GM23338 (cell line): ENCODE results near the gene SLIT1. TPM values are rescaled to one million over a fixed set of nuclear protein-coding genes. Genes with fewer than 3 reads are reported as not detected.

Experiments used
- ATAC-seq: fragments of 200-7000 bp; cut with Tn5 transposase; 3 replicates; pipeline ENCODE4 v1.9.1; 2020
- DNase-seq: peaks from one replicate; pipeline ENCODE4 v3.0.0-alpha.2; 2015; ENCODE audit warnings: low spot score
- H2AFZ ChIP-seq: fragments of 200-600 bp; sonication (generic); 2 replicates; pipeline ENCODE4 v1.8.0; 2016; ENCODE audit warnings: antibody characterized with exemption, mild to moderate bottlenecking, moderate library complexity
- H3F3A ChIP-seq: fragments of 200-600 bp; sonication (generic); replicated peaks from 2 replicates; pipeline ENCODE4 v1.8.0; 2017; ENCODE audit warnings: antibody characterized with exemption, mixed run types, low read depth
- H3K27ac ChIP-seq: fragments of 200-600 bp; sonication (generic); 2 replicates; pipeline ENCODE4 v1.6.1; 2016; ENCODE audit warnings: low read depth
- H3K27me3 ChIP-seq: fragments of 200-600 bp; sonication (generic); 2 replicates; pipeline ENCODE4 v1.8.0; 2016; ENCODE audit warnings: mild to moderate bottlenecking, mixed run types, moderate library complexity; ENCODE audit not compliant: insufficient read depth
- H3K36me3 ChIP-seq: fragments of 200-600 bp; sonication (generic); 2 replicates; pipeline ENCODE4 v1.8.0; 2016; ENCODE audit warnings: mild to moderate bottlenecking; ENCODE audit not compliant: insufficient read depth
- H3K4me1 ChIP-seq: fragments of 200-600 bp; sonication (generic); 2 replicates; pipeline ENCODE4 v1.8.0; 2016; ENCODE audit warnings: mild to moderate bottlenecking, moderate library complexity; ENCODE audit not compliant: insufficient read depth
- H3K4me2 ChIP-seq: fragments of 200-600 bp; sonication (generic); 2 replicates; pipeline ENCODE4 v1.7.1; 2017; ENCODE audit warnings: mixed run types
- H3K4me3 ChIP-seq: fragments of 200-600 bp; sonication (generic); 2 replicates; pipeline ENCODE4 v1.6.1; 2016; ENCODE audit warnings: mixed run types
- H3K79me2 ChIP-seq: fragments of 200-600 bp; sonication (generic); replicated peaks from 2 replicates; pipeline ENCODE4 v1.8.0; 2017; ENCODE audit warnings: mild to moderate bottlenecking; ENCODE audit not compliant: insufficient read depth
- H3K9me2 ChIP-seq: fragments of 200-600 bp; sonication (generic); 2 replicates; pipeline ENCODE4 v1.8.0; 2017; ENCODE audit not compliant: insufficient read depth
- H4K20me1 ChIP-seq: fragments of 200-600 bp; sonication (generic); replicated peaks from 2 replicates; pipeline ENCODE4 v1.8.0; 2017; ENCODE audit warnings: mild to moderate bottlenecking; ENCODE audit not compliant: insufficient read depth
- H3K27ac Mint-ChIP-seq: 2 replicates; pipeline ENCODE4 v1.8.0; 2020; ENCODE audit warnings: inconsistent platforms, mild to moderate bottlenecking, moderate library complexity, mixed read lengths
- H3K27me3 Mint-ChIP-seq: 3 replicates; pipeline ENCODE4 v1.8.0; 2022; ENCODE audit warnings: low read depth, mild to moderate bottlenecking, moderate library complexity, mixed read lengths, inconsistent platforms; ENCODE audit not compliant: insufficient read depth, poor library complexity
- H3K36me3 Mint-ChIP-seq: 3 replicates; pipeline ENCODE4 v1.8.0; 2021; ENCODE audit warnings: low read depth, mild to moderate bottlenecking, inconsistent platforms, moderate library complexity, mixed read lengths
- H3K4me1 Mint-ChIP-seq: 3 replicates; pipeline ENCODE4 v1.8.0; 2020; ENCODE audit warnings: mild to moderate bottlenecking, inconsistent platforms, mixed read lengths
- H3K4me3 Mint-ChIP-seq: 3 replicates; pipeline ENCODE4 v1.8.0; 2021; ENCODE audit warnings: moderate library complexity, mild to moderate bottlenecking, inconsistent platforms, mixed read lengths
- H3K9me3 Mint-ChIP-seq: 3 replicates; pipeline ENCODE4 v1.8.0; 2020; ENCODE audit warnings: moderate library complexity, mild to moderate bottlenecking, inconsistent platforms, mixed read lengths
- CTCF ChIP-seq, 2 experiments: fragments of 200-600 bp in 1 of 2; sonication (generic) in 1 of 2; conservative IDR thresholded peaks; 2 replicates each; pipeline versions ENCODE4 v1.5.1 to v1.6.1; 2016 to 2017; ENCODE audit warnings: antibody characterized with exemption in 2 of 2, low read depth in 2 of 2, mild to moderate bottlenecking in 2 of 2, moderate library complexity in 1 of 2
- ETS1 ChIP-seq: IDR thresholded peaks from 2 replicates; pipeline ENCODE4 v1.6.1; 2016; ENCODE audit warnings: antibody characterized with exemption
- JUNB ChIP-seq: IDR thresholded peaks from one replicate; pipeline ENCODE4 v1.6.1; 2016; ENCODE audit warnings: antibody characterized with exemption; ENCODE audit not compliant: unreplicated experiment
- POLR2AphosphoS5 ChIP-seq: IDR thresholded peaks from 2 replicates; pipeline ENCODE4 v1.6.1; 2016; ENCODE audit warnings: antibody characterized with exemption, low read depth
- STAT1 ChIP-seq: IDR thresholded peaks from one replicate; pipeline ENCODE4 v1.6.1; 2016; ENCODE audit warnings: antibody characterized with exemption; ENCODE audit not compliant: unreplicated experiment
- ZNF114 ChIP-seq: fragments of 250-450 bp; sonication (Bioruptor Pico); IDR thresholded peaks from 2 replicates; pipeline ENCODE4 v1.5.0; 2020; ENCODE audit warnings: mild to moderate bottlenecking, moderate library complexity
- ZNF331 ChIP-seq: fragments of 250-450 bp; sonication (Bioruptor Pico); IDR thresholded peaks from 2 replicates; pipeline ENCODE4 v1.5.0; 2020; ENCODE audit warnings: low read depth, mild to moderate bottlenecking, moderate library complexity
- polyA plus RNA-seq: library from polyadenylated mRNA; unstranded; fragments of >200 nt; fragmentation: Nextera tagmentation; extraction: Ambion mirVana; gene quantifications from 2 replicates; pipeline ENCODE4 v1.2.1, GENCODE V29; 2016
- total RNA-seq: library from RNA; depleted of rRNA; stranded (reverse); fragments of >200 nt; shearing (Covaris generic); gene quantifications from 2 replicates; pipeline ENCODE4 v1.2.3, GENCODE V29; 2014
- TF ChIP-seq, protein P1 (sequence below): IDR thresholded peaks from one replicate; pipeline ENCODE4 v1.6.1; 2018; ENCODE audit warnings: antibody characterized with exemption; ENCODE audit not compliant: unreplicated experiment

The SLIT1 gene
- total and polyA plus RNA-seq, 2 experiments from 2014 or later, result 0.76 to 1.7 TPM

- TF ChIP-seq, protein P1, sequence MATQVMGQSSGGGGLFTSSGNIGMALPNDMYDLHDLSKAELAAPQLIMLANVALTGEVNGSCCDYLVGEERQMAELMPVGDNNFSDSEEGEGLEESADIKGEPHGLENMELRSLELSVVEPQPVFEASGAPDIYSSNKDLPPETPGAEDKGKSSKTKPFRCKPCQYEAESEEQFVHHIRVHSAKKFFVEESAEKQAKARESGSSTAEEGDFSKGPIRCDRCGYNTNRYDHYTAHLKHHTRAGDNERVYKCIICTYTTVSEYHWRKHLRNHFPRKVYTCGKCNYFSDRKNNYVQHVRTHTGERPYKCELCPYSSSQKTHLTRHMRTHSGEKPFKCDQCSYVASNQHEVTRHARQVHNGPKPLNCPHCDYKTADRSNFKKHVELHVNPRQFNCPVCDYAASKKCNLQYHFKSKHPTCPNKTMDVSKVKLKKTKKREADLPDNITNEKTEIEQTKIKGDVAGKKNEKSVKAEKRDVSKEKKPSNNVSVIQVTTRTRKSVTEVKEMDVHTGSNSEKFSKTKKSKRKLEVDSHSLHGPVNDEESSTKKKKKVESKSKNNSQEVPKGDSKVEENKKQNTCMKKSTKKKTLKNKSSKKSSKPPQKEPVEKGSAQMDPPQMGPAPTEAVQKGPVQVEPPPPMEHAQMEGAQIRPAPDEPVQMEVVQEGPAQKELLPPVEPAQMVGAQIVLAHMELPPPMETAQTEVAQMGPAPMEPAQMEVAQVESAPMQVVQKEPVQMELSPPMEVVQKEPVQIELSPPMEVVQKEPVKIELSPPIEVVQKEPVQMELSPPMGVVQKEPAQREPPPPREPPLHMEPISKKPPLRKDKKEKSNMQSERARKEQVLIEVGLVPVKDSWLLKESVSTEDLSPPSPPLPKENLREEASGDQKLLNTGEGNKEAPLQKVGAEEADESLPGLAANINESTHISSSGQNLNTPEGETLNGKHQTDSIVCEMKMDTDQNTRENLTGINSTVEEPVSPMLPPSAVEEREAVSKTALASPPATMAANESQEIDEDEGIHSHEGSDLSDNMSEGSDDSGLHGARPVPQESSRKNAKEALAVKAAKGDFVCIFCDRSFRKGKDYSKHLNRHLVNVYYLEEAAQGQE, result no peak
- no peak for TF ChIP-seq STAT1
- no peak for TF ChIP-seq ZNF114 (CRISPR knock-in tag)
- TF ChIP-seq POLR2AphosphoS5, result no peak
- no peak for TF ChIP-seq JUNB
- TF ChIP-seq ZNF331 (CRISPR knock-in tag), result no peak
- no peak for TF ChIP-seq ETS1
Measured at GRCh38 chr10:97043563-97043855, 142.2 kb downstream of the SLIT1 start (continued).

DNA sequence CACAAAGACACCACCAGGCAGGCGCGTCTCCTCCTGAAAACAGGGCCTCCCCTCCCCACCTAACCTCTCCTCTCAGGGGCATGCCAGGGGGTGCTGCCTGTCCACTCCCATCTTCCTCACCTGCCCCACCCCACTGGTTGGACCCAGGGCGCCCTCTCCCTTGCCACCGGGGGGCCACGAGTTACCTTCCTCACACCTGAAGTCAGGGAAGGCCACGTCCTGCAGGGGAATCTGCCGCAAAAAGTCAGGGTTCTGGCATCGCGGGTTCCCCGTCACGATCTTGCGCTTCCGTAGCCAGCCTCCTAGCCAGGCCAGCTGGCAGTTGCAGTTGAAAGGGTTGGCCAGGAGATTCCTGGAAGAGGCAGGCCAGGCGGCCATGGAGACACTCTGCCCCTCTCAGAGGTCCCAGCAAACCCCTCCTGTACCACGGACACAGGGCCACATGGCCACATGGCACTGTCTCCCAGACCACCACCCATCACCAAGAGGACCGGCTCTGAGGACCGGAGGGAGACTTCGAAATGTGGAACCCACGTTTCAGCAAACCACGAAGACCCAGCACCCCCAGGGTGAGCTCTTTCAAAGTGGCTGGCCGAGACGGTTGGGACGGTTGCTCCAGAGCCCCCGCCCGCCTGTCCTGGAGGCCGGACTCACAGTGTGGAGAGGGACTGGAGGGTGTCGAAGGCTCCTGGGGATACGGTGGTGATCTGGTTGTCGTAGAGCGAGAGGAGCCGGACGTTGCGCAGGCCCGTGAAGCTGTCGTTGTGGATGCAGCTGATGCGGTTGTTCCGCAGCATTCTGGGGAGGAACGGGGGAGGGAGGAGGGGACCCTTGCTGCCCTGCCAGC, 142.8 kb downstream of the SLIT1 start:
- H3K27ac Mint-ChIP-seq, result no peak overlapping the region
- peaks cover 1% of the 10 kb centered on the region; the same call in 1 of the 2 replicates for H3K4me1 ChIP-seq
- H3K27ac ChIP-seq, result no peak overlapping the region
- 0 out of 2 replicates have a peak overlapping the region, but pooled peaks have one; percentile 38 for H2AFZ ChIP-seq
- no peak overlapping the region for H3K4me3 Mint-ChIP-seq
- no peaks in the 10 kb centered on the region for H3K27me3 ChIP-seq
- H3K4me3 ChIP-seq, result no peak overlapping the region
- H3K36me3 ChIP-seq, result no peaks in the 10 kb centered on the region
- TF ChIP-seq CTCF (conservative IDR thresholded peaks at IDR 0.05; ENCODE audit: low read depth in 2 of 2) (0 out of 4 replicates have a peak, but pooled peaks of 1 of the 2 experiments have one; percentile 3), ZNF114 (CRISPR knock-in tag) (no peak)
- no peaks in the 10 kb centered on the region for H3K9me3 Mint-ChIP-seq
- H3K9me2 ChIP-seq, result no peaks in the 10 kb centered on the region
- DNase-seq, result no peak
- no peaks in the 10 kb centered on the region for H4K20me1 ChIP-seq
- H3K4me2 ChIP-seq, result no peak overlapping the region
- no peaks in the 10 kb centered on the region for H3F3A ChIP-seq
- ATAC-seq, result no peak
- no peaks in the 10 kb centered on the region for H3K79me2 ChIP-seq
- H3K4me1 Mint-ChIP-seq, result peaks cover 20% of the 10 kb centered on the region
- peaks cover 9% of the 10 kb centered on the region for H3K27me3 Mint-ChIP-seq
- H3K36me3 Mint-ChIP-seq, result no peaks in the 10 kb centered on the region; the same call in 2 of the 3 replicates
